Measurements from ENCODE around the gene OBSCN.
"Not testable (repeated sequence)": the region's sequence is repeated elsewhere in the genome, so short reads cannot be mapped to it uniquely, and the experiment has no call there.

The OBSCN gene

DNA sequence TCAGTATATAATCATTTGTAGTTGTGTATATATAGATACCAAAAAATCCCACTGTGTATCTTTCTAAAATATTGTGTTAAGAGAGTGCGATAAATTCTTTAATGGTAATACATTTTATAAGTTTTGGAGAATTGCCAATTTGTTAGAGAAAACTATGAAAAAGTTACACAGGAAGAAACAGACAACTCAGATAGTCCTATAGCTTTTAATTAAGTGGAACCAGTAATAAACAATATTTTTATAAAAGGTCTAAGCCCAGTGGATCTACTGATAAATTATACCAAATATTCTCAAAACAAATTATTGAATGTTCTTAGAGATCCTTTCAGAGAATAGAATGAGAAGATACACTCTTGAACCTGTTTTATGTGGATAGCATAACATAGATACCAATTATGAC, 50.6 kb downstream of the OBSCN start:
- no peak for DNase-seq (ENCODE audit: low read depth in 3 of 3)

DNA sequence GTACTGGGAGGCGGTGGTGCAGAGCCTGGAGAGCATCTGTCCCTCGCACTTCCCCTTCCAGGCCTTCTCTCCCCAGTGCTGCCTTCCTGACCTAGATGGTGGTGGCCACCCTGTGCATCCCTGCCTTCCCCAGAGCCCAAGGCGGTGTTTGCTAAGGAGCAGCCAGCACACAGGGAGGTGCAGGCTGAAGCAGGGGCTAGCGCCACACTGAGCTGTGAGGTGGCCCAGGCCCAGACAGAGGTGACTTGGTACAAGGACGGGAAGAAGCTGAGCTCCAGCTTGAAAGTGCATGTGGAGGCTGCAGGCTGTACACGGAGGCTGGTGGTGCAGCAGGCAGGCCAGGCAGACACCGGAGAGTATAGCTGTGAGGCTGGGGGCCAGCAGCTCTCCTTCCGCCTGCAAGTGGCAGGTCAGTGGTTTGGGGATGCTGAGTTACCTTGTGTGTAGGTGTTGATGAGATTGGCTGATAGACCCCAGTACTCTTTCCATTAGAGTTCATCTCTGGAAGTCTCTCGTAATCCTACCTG, 51.6 kb downstream of the OBSCN start:
- no peak for DNase-seq (ENCODE audit: low read depth in 3 of 3)

GRCh38 chr1:228259951-228260350, 52.1 kb downstream of the OBSCN start:
- DNase-seq (ENCODE audit: low read depth in 3 of 3) = no peak

DNA sequence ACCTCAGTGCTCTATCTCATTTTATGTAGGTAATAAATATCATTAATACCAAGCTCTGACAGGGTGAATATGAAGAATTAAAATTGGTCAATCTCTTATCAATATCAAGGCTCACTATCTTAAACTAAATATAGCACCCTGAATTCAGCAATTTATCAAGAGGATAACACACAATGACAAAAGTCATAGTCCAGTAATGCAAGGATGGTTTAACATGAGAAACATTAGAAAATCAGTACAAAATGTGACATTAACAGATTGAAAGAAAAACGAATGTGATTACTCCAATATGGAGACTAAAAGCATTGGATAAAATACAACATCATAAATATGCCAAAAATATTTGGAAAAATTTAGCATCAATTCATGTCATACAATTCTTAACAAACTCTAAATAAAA, 53.9 kb downstream of the OBSCN start:
- DNase-seq (ENCODE audit: low read depth in 3 of 3) = no peak

DNA sequence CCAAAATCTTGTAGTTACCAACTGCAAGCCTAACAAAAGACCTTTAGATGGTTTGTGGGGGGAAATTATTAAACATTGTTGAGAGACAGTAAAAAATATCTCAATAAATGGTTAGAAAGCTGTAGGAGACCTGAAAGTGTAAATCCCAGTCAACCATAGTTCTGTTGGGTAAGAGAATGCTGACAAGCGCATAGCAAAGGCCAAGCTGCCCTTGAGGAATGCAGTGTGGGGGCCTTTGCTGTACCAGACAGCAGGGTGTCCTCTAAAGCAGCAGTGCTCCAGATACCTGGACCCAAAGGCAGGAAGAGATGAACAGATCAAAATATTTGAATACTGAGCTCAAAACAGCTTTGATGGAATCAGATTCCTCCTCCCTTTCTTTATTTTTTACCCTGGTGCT, 54.6 kb downstream of the OBSCN start:
- no peak for DNase-seq (ENCODE audit: low read depth in 3 of 3)

DNA sequence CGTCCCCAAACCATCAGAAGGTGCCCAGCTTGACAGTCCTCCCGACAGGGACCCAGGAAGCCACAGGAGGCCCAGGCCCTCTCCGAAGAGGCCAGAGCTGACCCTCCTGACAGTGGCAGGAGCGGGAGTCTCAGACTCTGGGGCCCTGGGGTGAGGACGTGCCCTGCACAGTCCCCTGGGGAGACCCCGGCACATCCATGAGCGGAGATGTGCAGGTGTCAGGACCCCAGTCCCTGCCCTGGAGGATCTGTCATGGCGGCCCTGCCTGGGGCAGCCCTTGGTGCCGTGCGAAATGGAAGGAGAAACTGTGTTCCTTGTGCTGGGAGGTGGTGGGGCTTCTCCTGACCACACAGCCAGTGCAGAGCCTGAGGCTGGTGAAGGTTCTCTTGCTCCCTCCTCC, 55.8 kb downstream of the OBSCN start:
- no peak for DNase-seq (ENCODE audit: low read depth in 3 of 3)

- no peak for DNase-seq (ENCODE audit: low read depth in 3 of 3)
Observed at GRCh38 chr1:228264090-228264829, 56.4 kb downstream of the OBSCN start.

DNA sequence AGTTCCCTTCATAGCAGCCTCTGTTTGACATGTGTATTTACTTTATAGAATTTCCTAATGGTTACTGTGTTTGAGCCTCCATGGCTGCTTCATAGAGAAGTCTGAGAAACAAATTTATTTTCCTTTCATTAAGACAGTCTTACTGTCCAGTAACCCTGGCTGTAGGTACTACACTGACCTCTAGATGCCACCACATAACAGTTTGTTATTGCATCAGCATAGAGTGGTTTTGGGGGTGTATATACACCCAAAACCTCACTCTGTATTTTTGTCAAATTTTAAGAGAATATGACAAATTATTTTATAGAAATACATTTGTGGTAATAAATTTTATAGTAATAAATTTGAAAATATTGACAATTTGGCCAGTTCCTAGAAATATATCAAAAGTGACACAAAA, 57.3 kb downstream of the OBSCN start:
- no peak for DNase-seq (ENCODE audit: low read depth in 3 of 3)

DNA sequence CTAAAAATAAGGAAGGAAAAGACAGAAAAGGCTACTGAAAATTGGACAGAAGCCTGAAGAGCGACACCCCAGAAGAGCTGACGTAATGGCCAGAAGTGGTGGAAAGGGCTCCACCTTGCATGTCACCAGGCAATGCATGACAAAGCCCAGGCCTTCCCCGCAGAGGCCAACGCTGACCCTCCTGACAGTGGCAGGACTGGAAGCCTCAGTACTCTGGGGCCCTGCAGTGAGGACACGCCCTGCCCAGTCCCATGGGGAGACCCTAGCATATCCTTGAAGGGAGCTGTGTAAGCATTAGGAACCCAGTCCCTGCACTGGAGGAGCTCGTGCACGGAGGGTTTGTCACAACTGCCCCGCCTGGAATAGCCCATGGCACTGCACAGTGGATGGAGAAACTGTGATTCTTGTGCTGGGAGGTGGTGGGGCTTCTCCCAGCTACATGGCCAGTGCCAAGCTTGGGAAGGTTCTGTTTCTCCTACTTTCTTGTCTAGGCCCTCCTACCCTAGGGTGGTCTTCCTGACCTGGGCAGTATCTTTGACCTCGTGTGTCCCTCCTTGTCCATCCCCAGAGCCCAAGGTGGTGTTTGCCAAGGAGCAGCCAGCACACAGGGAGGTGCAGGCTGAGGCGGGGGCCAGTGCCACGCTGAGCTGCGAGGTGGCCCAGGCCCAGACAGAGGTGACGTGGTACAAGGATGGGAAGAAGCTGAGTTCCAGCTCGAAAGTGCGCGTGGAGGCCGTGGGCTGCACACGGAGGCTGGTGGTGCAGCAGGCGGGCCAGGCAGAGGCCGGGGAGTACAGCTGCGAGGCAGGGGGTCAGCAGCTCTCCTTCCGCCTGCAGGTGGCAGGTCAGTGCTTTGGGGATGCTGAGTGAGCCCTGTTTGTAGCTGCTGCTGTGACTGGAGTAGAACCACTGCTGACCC, 60.4 kb downstream of the OBSCN start:
- DNase-seq (ENCODE audit: low read depth in 3 of 3) = no peak

GRCh38 chr1:228268881-228269265, 61.0 kb downstream of the OBSCN start:
- no peak for DNase-seq (ENCODE audit: low read depth in 3 of 3)

- DNase-seq (ENCODE audit: low read depth in 3 of 3) = not testable (repeated sequence)
Observed at GRCh38 chr1:228269431-228269830, 61.6 kb downstream of the OBSCN start.

DNA sequence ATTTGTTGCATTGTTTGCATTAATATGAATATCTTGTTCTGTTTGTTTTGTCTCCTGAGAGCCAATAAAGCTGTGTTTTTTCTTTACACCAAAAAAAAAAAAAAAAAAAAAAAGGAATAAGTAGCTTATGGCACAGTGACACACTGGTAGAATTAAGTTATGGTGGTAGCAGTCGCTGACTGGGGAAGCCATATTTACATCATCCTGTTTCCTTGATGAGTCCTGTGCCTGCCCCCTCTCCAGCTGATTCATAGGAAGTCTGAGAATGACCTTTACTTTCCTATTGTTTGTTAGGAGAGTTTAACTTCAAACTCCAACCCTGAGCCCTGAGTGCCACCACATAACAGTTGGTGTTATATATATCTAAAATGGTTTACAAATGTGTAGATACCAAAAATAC, 62.2 kb downstream of the OBSCN start:
- no peak for DNase-seq (ENCODE audit: low read depth in 3 of 3)

DNA sequence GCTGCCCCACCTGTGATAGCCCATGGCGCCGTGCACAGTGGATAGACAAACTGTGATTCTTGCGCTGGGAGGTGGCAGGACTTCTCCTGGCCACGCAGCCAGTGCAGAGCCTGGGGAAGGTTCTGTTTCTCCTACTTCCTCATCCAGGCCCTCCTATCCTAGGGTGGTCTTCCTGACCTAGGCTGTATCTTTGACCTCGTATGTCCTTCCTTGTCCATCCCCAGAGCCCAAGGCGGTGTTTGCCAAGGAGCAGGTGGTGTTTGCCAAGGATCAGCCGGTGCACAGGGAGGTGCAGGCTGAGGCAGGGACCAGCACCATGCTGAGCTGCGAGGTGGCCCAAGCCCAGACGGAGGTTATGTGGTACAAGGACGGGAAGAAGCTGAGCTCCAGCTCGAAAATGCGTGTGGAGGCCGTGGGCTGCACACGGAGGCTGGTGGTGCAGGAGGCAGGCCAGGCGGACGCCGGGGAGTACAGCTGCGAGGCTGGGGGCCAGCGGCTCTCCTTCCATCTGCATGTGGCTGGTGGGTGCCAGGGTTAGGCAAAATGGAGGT, 63.9 kb downstream of the OBSCN start:
- DNase-seq (ENCODE audit: low read depth in 3 of 3) = no peak

- no peak for DNase-seq (ENCODE audit: low read depth in 3 of 3)
Observed at GRCh38 chr1:228272331-228272791, 64.5 kb downstream of the OBSCN start.

GRCh38 chr1:228272831-228273571, 65.2 kb downstream of the OBSCN start:
- DNase-seq (ENCODE audit: low read depth in 3 of 3) = no peak

- DNase-seq (ENCODE audit: low read depth in 3 of 3) = no peak
Observed at GRCh38 chr1:228273720-228274451, 66.0 kb downstream of the OBSCN start.

DNA sequence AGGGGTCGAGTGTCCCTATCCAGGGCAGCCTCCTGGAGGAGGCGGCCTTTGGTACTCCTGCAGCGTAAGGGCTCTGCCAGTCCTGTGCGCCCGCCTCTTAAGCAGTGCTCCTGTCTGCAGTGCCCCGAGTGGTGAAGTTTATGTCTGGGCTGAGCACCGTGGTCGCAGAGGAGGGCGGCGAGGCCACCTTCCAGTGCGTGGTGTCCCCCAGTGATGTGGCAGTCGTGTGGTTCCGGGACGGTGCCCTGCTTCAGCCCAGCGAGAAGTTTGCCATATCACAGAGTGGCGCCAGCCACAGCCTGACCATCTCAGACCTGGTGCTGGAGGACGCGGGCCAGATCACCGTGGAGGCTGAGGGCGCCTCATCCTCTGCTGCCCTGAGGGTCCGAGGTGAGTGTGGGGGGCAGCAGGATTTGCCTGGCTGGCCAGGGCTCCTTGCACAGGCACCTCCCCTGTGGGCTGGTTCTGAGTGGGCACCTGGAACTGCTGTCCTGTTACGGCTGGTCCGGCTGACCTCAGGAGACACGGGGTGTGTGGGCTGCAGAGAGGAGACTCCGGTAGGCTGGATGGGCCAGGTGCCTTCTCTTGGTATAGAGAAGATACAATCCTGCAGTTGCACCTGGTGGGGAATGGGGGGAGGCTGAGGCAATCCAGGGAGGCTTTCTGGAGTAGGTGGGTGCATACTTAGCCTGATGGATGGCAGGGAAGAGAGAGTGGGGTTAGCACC, 66.8 kb downstream of the OBSCN start:
- no peak for DNase-seq (ENCODE audit: low read depth in 3 of 3)

- no peak for DNase-seq (ENCODE audit: low read depth in 3 of 3)
Observed at GRCh38 chr1:228275179-228275429, 67.3 kb downstream of the OBSCN start.

GRCh38 chr1:228275430-228276173, 67.8 kb downstream of the OBSCN start:
- DNase-seq (ENCODE audit: low read depth in 3 of 3) = peak; percentile 74 to 90 (median 77)

All from stimulated activated CD4-positive, alpha-beta T cell treated with anti-CD3 and anti-CD28 coated beads, TNF-alpha, amount 100 ng/mL, for 24 hours (primary cell).